Upper lobe of left lung (tissue), 6 donors: ENCODE data around the gene ARFGAP1. TPM values are rescaled to one million over a fixed set of nuclear protein-coding genes. Genes with fewer than 3 reads are reported as not detected.
A peak's percentile ranks its signal among the peaks of the same experiment; 100 is the strongest.

Source experiments
- ATAC-seq, 2 donors: fragments of 200-7000 bp; cut with Tn5 transposase; one replicate each; pipeline ENCODE4 v1.9.1; 2022; ENCODE audit warnings: mild to moderate bottlenecking in 2 of 2, moderate library complexity in 2 of 2; ENCODE audit not compliant: low FRiP score in 2 of 2
- DNase-seq, 2 donors: peaks; one replicate each; pipeline ENCODE4 v3.0.0-alpha.2; 2019 to 2020
- H3K27ac ChIP-seq, 4 donors: fragments of 200-600 bp; sonication (generic); one replicate each; pipeline ENCODE4 v1.5.1; 2016 to 2019
- H3K27me3 ChIP-seq, 4 donors: fragments of 200-600 bp; sonication (generic); one replicate each; pipeline ENCODE4 v1.5.1; 2017 to 2019
- H3K36me3 ChIP-seq, 4 donors: fragments of 200-600 bp; sonication (generic); one replicate each; pipeline ENCODE4 v1.5.1; 2016 to 2019
- H3K4me1 ChIP-seq, 4 donors: fragments of 200-600 bp; sonication (generic); one replicate each; pipeline ENCODE4 v1.5.1; 2018 to 2019
- H3K4me3 ChIP-seq, 4 donors: fragments of 200-600 bp; sonication (generic); one replicate each; pipeline ENCODE4 v1.5.1; 2017 to 2019; ENCODE audit warnings: mild to moderate bottlenecking in 2 of 4, moderate library complexity in 1 of 4
- H3K9me3 ChIP-seq, 4 donors: fragments of 200-600 bp; sonication (generic); one replicate each; pipeline ENCODE4 v1.5.1; 2018 to 2019
- EP300 ChIP-seq, 4 donors: sonication (generic); formaldehyde crosslinking; IDR thresholded peaks; one replicate each; pipeline ENCODE4 v1.5.1; 2017; ENCODE audit warnings: antibody characterized with exemption in 4 of 4, control low read depth in 2 of 4
- POLR2A ChIP-seq, 4 donors: fragments of 450-650 bp; IDR thresholded peaks; one replicate each; pipeline ENCODE4 v1.5.1; 2016 to 2017; ENCODE audit warnings: antibody characterized with exemption in 4 of 4, mild to moderate bottlenecking in 2 of 4
- POLR2AphosphoS5 ChIP-seq, 2 donors: sonication (generic); formaldehyde crosslinking; IDR thresholded peaks; one replicate each; pipeline ENCODE4 v1.5.1; 2017; ENCODE audit warnings: antibody characterized with exemption in 2 of 2
- WGBS, 2 donors: methylation state at CpG; one replicate each; pipeline ENCODE4 v1.1.5; 2017 to 2018; 5-methylcytosine and 5-hydroxymethylcytosine counted together
- total RNA-seq, 6 donors: library from RNA; depleted of rRNA in 4 of 6; stranded (reverse); fragments of >200 nt in 4 of 6; gene quantifications; one replicate each; pipeline versions ENCODE4 v1.1.0 to v1.2.1, GENCODE V29; 2016 to 2021
- TF ChIP-seq, protein P1 (sequence below), 6 experiments: fragments of 450-650 bp in 4 of 6; fragments of 200-600 bp in 2 of 6; sonication (generic) in 2 of 6; IDR thresholded peaks; one replicate each; pipeline ENCODE4 v1.5.1; 2016 to 2019; ENCODE audit warnings: antibody characterized with exemption in 6 of 6
- donor health status: DM: no; HTN: no; CAD: no; lungs with moderate emphysema.
- donor health status: DM: no; HTN: yes; CAD: no; lungs with severe emphysema.

Gene ARFGAP1
- total RNA-seq, 6 donors from 2014 or later, result 39.8 to 169 (median 84.7) TPM

DNA sequence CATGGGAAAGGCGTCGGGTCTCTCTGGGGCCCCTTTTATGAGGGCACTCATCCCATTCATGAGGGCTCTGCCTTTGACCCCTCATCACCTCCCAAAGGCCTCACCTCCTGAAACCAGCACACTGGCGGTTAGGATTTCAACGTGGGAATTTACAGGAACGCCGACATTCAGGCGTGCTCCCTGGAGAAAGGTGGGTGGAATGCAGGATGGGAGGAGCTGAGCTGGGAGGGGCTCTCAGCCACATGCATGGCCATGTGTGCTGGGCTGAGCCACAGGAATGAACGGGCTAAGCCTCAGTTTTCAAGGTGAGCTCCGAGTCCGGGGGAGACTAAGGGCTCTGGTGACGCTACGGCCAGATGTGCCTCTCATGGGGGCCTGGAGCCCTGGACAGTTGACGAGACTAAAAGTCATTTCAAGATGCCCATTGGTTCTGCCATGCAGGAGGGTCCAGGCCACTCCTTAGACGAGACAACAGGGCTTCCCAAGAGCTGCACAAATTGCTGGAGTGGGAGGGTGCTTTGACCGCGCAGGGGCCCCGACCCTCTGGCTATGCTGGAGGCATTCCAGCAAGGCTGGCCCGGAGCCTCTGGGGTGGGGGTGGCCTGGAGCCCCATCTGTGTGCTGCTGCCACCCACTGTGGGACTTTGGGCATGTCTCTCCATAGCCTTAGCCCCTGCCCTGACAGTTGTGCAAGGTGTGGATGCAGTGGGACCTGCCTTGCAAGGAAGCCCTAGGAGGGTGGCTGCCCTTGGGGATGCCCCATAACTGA, 3.8 kb upstream of the ARFGAP1 start:
- 52 to 63% methylated on average over 8 to 17 of the region's 18 CpGs for WGBS, 2 donors
- H3K27ac ChIP-seq, result no peak overlapping the region
- peak in 1 of 2 donors; percentile 63 for DNase-seq
- ATAC-seq, result no peak
- H3K4me3 ChIP-seq, result no peak overlapping the region
- peaks cover 10 to 17% (median 13%) of the 10 kb centered on the region in 4 donors for H3K4me1 ChIP-seq
- H3K9me3 ChIP-seq, result no peaks in the 10 kb centered on the region
- TF ChIP-seq, protein P1, sequence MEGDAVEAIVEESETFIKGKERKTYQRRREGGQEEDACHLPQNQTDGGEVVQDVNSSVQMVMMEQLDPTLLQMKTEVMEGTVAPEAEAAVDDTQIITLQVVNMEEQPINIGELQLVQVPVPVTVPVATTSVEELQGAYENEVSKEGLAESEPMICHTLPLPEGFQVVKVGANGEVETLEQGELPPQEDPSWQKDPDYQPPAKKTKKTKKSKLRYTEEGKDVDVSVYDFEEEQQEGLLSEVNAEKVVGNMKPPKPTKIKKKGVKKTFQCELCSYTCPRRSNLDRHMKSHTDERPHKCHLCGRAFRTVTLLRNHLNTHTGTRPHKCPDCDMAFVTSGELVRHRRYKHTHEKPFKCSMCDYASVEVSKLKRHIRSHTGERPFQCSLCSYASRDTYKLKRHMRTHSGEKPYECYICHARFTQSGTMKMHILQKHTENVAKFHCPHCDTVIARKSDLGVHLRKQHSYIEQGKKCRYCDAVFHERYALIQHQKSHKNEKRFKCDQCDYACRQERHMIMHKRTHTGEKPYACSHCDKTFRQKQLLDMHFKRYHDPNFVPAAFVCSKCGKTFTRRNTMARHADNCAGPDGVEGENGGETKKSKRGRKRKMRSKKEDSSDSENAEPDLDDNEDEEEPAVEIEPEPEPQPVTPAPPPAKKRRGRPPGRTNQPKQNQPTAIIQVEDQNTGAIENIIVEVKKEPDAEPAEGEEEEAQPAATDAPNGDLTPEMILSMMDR (IDR thresholded peaks at IDR 0.05), result no peak
- TF ChIP-seq POLR2AphosphoS5 (IDR thresholded peaks at IDR 0.05), result no peak
- no peaks in the 10 kb centered on the region for H3K27me3 ChIP-seq
- H3K36me3 ChIP-seq, result no peaks in the 10 kb centered on the region

DNA sequence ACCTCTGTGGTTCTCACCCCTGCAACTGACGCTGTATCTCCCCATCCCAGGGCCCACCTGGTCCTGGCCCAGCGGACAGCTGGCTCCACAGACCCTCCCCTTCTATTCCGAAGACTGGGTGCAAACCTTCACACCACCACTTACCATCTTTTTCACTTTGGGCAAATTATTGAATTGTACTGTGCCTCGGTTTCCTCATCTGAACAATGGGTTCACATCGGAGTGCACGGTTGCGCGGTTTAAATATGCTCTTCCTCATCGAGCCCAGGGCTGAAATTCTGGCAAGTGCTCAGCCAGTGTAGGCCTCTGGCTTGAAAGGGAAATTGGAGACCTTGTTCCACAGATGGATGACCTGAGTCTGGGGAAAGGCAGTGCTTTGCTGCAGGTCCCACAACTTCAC, 2.9 kb upstream of the ARFGAP1 start:
- Histone ChIP-seq H3K4me1 (peaks cover 18 to 26% (median 21%) of the 10 kb centered on the region in 4 donors), H3K27ac (no peak overlapping the region), H3K9me3 (no peaks in the 10 kb centered on the region), H3K4me3 (no peak overlapping the region), H3K27me3 (no peaks in the 10 kb centered on the region), H3K36me3 (no peaks in the 10 kb centered on the region)
- DNase-seq, result peak in 1 of 2 donors; percentile 17
- 85 to 90% methylated on average over 9 of the region's 9 CpGs for WGBS, 2 donors
- ATAC-seq, result no peak
- TF ChIP-seq POLR2A (IDR thresholded peaks at IDR 0.05) (no peak), EP300 (IDR thresholded peaks at IDR 0.05) (no peak), POLR2AphosphoS5 (IDR thresholded peaks at IDR 0.05) (no peak)
- TF ChIP-seq, protein P1 (IDR thresholded peaks at IDR 0.05), result no peak

DNA sequence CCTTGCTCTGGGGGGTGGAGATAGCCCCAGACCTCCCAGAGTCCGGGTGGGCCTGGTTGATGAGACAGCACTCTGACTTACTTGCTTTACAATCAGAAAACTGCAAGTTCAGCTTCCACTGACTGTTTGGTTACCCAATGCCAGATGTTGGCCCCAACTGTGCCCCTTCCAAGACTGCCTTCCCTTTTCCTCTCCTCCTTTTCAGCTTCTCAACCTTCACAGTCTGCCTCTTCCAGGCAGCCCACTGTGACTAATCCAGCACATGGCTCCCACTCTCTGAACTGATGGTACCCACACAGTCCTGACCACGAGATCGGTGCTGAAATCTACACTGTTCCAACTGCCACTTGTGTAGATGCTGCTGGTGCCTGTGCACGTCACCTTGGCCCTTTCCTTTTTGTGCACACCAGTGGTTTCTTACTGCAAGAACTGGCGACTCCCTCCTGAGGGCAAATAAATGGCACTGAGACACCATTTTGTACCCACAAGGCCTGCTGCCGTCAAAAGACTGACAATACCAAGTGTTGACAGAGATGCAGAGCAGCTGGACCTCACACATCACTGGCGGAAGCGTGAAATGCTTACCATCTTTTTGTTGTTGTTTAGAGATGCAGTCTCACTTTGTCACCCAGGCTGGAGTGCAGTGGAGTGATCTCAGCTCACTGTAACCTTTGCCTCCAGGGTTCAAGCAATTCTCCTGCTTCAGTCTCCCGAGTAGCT, 1.8 kb upstream of the ARFGAP1 start:
- Histone ChIP-seq H3K27me3 (no peaks in the 10 kb centered on the region), H3K9me3 (no peaks in the 10 kb centered on the region), H3K36me3 (peaks cover 0 to 2% (median 1%) of the 10 kb centered on the region in 4 donors), H3K4me3 (no peak overlapping the region), H3K27ac (no peak overlapping the region), H3K4me1 (peaks cover 19 to 32% (median 23%) of the 10 kb centered on the region in 4 donors)
- TF ChIP-seq EP300 (IDR thresholded peaks at IDR 0.05), result no peak
- TF ChIP-seq, protein P1 (IDR thresholded peaks at IDR 0.05), result no peak
- no peak for TF ChIP-seq POLR2A (IDR thresholded peaks at IDR 0.05)
- no peak for TF ChIP-seq POLR2AphosphoS5 (IDR thresholded peaks at IDR 0.05)
- no peak for DNase-seq
- ATAC-seq, result no peak
- 83 to 85% methylated on average over 9 of the region's 9 CpGs for WGBS, 2 donors

DNA sequence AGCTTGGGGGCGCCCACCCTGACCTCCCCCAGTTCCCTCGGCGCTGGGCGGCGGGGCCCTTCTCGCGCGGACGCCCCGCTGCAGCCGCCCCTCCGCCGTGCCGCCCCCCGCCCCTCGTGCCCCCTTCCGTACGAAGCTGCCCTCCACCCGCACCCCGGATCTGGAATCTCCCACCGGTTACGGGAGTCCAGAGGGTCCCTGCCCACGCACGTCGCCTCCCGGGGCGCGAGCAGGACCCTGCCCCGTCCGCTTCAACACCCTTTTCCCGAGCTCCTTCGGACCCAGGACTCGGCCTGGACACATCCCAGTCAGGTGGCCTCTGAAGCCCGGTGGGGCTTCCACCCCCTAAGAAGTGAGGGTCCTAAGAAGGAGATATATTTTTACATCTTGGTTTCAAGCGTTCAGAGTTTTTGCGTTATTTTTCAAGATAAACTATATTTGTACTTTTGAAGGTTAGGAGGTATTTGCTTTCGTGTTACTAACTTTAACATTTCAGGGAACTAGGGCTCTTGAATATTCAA, 506 bp downstream of the ARFGAP1 start:
- Histone ChIP-seq H3K4me3 (peak overlapping the region; percentile 92 to 100 (median 100)), H3K27ac (peak overlapping the region; percentile 54 to 88 (median 78)), H3K4me1 (peaks cover 19 to 32% (median 23%) of the 10 kb centered on the region in 4 donors), H3K36me3 (peaks cover 0 to 26% (median 20%) of the 10 kb centered on the region in 4 donors), H3K9me3 (no peaks in the 10 kb centered on the region), H3K27me3 (no peaks in the 10 kb centered on the region)
- WGBS, 2 donors, result 0 to 1% methylated on average over 10 to 32 of the region's 37 CpGs
- DNase-seq (no peak), ATAC-seq (no peak)
- TF ChIP-seq EP300 (IDR thresholded peaks at IDR 0.05) (no peak), POLR2AphosphoS5 (IDR thresholded peaks at IDR 0.05) (no peak), POLR2A (IDR thresholded peaks at IDR 0.05) (no peak)
- TF ChIP-seq, protein P1 (IDR thresholded peaks at IDR 0.05), result no peak
